ENCODE data around the gene TICAM1. TPM values are rescaled to one million over a fixed set of nuclear protein-coding genes. Genes with fewer than 3 reads are reported as not detected.

The TICAM1 gene
- total and polyA plus RNA-seq, 2 of the 13 experiments (the other 11 are each of a cell fraction or from before 2014, with no cell fraction given): 0.33 to 0.95 TPM

DNA sequence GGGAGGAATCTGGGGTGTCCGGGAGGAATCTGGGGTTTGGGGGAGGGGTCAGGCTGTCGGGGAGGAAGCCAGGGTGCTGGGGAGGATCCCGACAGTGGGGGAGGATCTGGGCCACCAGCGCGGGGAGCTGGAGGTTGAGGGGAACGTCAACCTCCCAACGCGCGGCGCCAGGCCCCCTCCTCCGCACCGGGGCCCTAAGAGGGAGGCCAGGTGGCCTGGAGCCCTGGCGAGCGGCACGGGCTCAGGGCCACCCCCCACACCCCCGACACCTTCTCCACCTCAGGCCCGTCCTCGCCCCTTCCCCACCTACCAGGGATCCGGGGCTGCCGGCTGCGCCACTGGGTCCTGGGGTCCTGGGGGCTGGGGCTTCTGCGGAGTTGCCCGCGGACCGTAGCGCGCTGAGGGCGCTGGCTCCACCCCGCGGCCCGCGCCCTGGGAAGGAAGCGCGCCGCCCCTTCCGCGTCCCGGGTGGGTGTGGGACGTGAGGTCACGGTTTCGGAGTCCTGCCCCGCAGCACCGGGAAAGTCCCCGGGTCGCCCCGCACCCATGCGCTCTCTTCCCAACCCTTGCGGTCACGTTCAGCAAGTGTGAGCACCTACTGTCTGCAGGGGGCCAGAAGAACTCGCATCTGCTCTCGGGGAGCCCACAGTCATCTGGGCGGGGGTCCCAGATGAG is at the start of gene TICAM1 (continued):
- TF ChIP-seq ZNF138 (CRISPR knock-in tag; IDR thresholded peaks at IDR 0.05; ENCODE audit: low read depth) (peak; percentile 62; the same call in 1 of the 2 replicates), ZNF609 (CRISPR knock-in tag; IDR thresholded peaks at IDR 0.05; ENCODE audit: borderline replicate concordance) (0 out of 2 replicates have a peak, but pooled peaks have one; percentile 34), LCORL (IDR thresholded peaks at IDR 0.05) (no peak), LCORL (CRISPR knock-in tag; IDR thresholded peaks at IDR 0.05) (peak; percentile 58), EHMT2 (IDR thresholded peaks at IDR 0.05; ENCODE audit: borderline replicate concordance, low read depth, low read length) (no peak), GATAD2A (CRISPR knock-in tag; IDR thresholded peaks at IDR 0.05) (peak; percentile 60; the same call in 1 of the 2 replicates), ISX (CRISPR knock-in tag; conservative IDR thresholded peaks at IDR 0.05) (no peak), E2F2 (CRISPR knock-in tag; IDR thresholded peaks at IDR 0.05; ENCODE audit: borderline replicate concordance) (no peak), KDM3A (CRISPR knock-in tag; IDR thresholded peaks at IDR 0.05; ENCODE audit: low read depth) (0 out of 2 replicates have a peak, but pooled peaks have one; percentile 31), CBX1 (IDR thresholded peaks at IDR 0.05; ENCODE audit: low read depth) (no peak), UBTF (CRISPR knock-in tag; IDR thresholded peaks at IDR 0.05) (peak; percentile 72), CTCF (CRISPR knock-in tag; IDR thresholded peaks at IDR 0.05) (peak; percentile 33; the same call in 1 of the 2 replicates), MXD4 (CRISPR knock-in tag; IDR thresholded peaks at IDR 0.05) (peak; percentile 40; the same call in 1 of the 2 replicates), ELF1 (CRISPR knock-in tag; IDR thresholded peaks at IDR 0.05) (peak; percentile 53; the same call in 1 of the 2 replicates)
- TF ChIP-seq, protein P1, sequence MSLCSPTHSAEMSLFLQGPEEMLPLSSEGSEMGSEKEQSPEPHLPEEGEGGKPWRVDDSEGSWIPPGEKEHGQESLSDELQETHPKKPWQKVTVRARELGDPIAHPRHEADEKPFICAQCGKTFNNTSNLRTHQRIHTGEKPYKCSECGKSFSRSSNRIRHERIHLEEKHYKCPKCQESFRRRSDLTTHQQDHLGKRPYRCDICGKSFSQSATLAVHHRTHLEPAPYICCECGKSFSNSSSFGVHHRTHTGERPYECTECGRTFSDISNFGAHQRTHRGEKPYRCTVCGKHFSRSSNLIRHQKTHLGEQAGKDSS (CRISPR knock-in tag; IDR thresholded peaks at IDR 0.05; ENCODE audit: borderline replicate concordance, low read depth): peak; percentile 81
- TF ChIP-seq, protein P2, sequence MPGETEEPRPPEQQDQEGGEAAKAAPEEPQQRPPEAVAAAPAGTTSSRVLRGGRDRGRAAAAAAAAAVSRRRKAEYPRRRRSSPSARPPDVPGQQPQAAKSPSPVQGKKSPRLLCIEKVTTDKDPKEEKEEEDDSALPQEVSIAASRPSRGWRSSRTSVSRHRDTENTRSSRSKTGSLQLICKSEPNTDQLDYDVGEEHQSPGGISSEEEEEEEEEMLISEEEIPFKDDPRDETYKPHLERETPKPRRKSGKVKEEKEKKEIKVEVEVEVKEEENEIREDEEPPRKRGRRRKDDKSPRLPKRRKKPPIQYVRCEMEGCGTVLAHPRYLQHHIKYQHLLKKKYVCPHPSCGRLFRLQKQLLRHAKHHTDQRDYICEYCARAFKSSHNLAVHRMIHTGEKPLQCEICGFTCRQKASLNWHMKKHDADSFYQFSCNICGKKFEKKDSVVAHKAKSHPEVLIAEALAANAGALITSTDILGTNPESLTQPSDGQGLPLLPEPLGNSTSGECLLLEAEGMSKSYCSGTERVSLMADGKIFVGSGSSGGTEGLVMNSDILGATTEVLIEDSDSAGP (CRISPR knock-in tag; IDR thresholded peaks at IDR 0.05; ENCODE audit: borderline replicate concordance): peak; percentile 57; the same call in 1 of the 2 replicates

Data from HepG2 (cell line).